Measurements from ENCODE around the gene ALOX12B. TPM values are rescaled to one million over a fixed set of nuclear protein-coding genes. Genes with fewer than 3 reads are reported as not detected.

ALOX12B gene
- total RNA-seq, 1 donor from 2014 or later, result 0.41 TPM

GRCh38 chr17:8123695-8124349 lies 36.3 kb upstream of the ALOX12B start, which contains the start of gene HES7:
TSS of gene HES7 (minus strand) at chr17:8124106. CDS start at chr17:8124084, 22 bp downstream.
- Mint-ChIP-seq H3K4me1 (ENCODE audit: low read depth) (peaks cover 34% of the 10 kb centered on the region), H3K36me3 (ENCODE audit: insufficient read depth) (peaks cover 1% of the 10 kb centered on the region), H3K4me3 (ENCODE audit: low read depth) (peak within 1 kb of the TSS; percentile 79), H3K27ac (peak within 1 kb of the TSS; percentile 84), H3K9me3 (ENCODE audit: low read depth) (no peaks in the 10 kb centered on the region), H3K27me3 (peaks cover 66% of the 10 kb centered on the region)
- TF ChIP-seq CTCF (IDR thresholded peaks at IDR 0.05; ENCODE audit: unreplicated experiment), result no peak
- DNase-seq (ENCODE audit: low spot score, unreplicated experiment), result no peak

DNA sequence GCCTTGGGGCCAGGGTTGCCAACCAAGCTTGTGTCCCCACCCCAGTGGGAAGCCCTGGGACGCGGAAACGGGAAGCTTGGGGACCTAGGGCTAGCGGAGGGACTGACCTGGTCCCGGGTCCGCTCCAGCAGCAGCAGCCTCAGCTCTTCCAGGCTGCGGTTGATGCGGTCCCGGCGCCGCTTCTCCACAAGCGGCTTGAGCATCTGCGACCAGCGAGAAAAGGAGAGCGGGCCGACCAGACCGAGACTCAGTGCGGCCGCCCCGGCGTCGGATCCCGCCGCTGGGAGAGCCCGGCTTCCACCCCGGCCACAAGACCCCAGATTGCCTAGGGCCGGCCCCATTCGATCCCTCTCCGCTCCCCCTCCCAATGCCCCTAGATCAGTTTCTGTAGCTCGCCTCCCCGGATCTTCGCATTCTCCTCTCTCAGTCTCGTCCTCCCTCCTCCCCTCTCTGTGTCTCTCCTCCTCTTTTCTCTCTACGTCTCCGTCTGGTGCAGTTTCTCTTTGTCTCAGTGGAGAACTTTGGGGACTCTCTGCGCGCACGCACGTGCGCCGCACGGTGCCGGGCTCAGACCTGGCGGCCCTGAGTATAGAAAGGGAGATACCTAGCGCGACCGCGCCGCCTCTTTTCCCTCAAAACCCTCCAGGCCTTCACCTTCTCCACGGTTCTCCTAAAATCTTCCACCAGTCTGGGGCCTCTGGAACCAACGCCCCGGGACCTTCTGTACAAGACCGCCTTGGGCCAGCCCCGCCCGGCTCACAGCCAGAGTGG lies 35.6 kb upstream of the ALOX12B start:
- peaks cover 1% of the 10 kb centered on the region for H3K36me3 Mint-ChIP-seq (ENCODE audit: insufficient read depth)
- no peak for DNase-seq (ENCODE audit: low spot score, unreplicated experiment)
- peaks cover 38% of the 10 kb centered on the region for H3K4me1 Mint-ChIP-seq (ENCODE audit: low read depth)
- no peak overlapping the region for H3K27ac Mint-ChIP-seq
- H3K4me3 Mint-ChIP-seq (ENCODE audit: low read depth), result peak overlapping the region; percentile 79
- no peak for TF ChIP-seq CTCF (IDR thresholded peaks at IDR 0.05; ENCODE audit: unreplicated experiment)
- no peaks in the 10 kb centered on the region for H3K9me3 Mint-ChIP-seq (ENCODE audit: low read depth)
- H3K27me3 Mint-ChIP-seq, result peaks cover 67% of the 10 kb centered on the region

- Mint-ChIP-seq H3K4me1 (ENCODE audit: low read depth) (peaks cover 43% of the 10 kb centered on the region), H3K4me3 (ENCODE audit: low read depth) (peak overlapping the region; percentile 79), H3K27me3 (peaks cover 72% of the 10 kb centered on the region), H3K9me3 (ENCODE audit: low read depth) (no peaks in the 10 kb centered on the region), H3K36me3 (ENCODE audit: insufficient read depth) (peaks cover 1% of the 10 kb centered on the region), H3K27ac (peak overlapping the region; percentile 19)
- no peak for TF ChIP-seq CTCF (IDR thresholded peaks at IDR 0.05; ENCODE audit: unreplicated experiment)
- no peak for DNase-seq (ENCODE audit: low spot score, unreplicated experiment)
These were observed 35.0 kb upstream of the ALOX12B start for GRCh38 chr17:8122422-8122923.

GRCh38 chr17:8121681-8122421 lies 34.3 kb upstream of the ALOX12B start:
- Mint-ChIP-seq H3K4me1 (ENCODE audit: low read depth) (peaks cover 38% of the 10 kb centered on the region), H3K27me3 (peaks cover 68% of the 10 kb centered on the region), H3K9me3 (ENCODE audit: low read depth) (no peaks in the 10 kb centered on the region), H3K27ac (no peak overlapping the region), H3K4me3 (ENCODE audit: low read depth) (peak overlapping the region; percentile 79), H3K36me3 (ENCODE audit: insufficient read depth) (peaks cover 1% of the 10 kb centered on the region)
- DNase-seq (ENCODE audit: low spot score, unreplicated experiment), result peak; percentile 57
- TF ChIP-seq CTCF (IDR thresholded peaks at IDR 0.05; ENCODE audit: unreplicated experiment), result peak; percentile 65

- no peak for DNase-seq (ENCODE audit: low spot score, unreplicated experiment)
- Mint-ChIP-seq H3K27me3 (peaks cover 70% of the 10 kb centered on the region), H3K27ac (no peak overlapping the region), H3K9me3 (ENCODE audit: low read depth) (no peaks in the 10 kb centered on the region), H3K4me3 (ENCODE audit: low read depth) (peak overlapping the region; percentile 69), H3K4me1 (ENCODE audit: low read depth) (peaks cover 35% of the 10 kb centered on the region), H3K36me3 (ENCODE audit: insufficient read depth) (peaks cover 1% of the 10 kb centered on the region)
- no peak for TF ChIP-seq CTCF (IDR thresholded peaks at IDR 0.05; ENCODE audit: unreplicated experiment)
These were observed 33.8 kb upstream of the ALOX12B start for GRCh38 chr17:8121407-8121680.
